HEK293T (cell line): ENCODE results near the gene ACSF2.

Source experiments
- BHLHE40 ChIP-seq: fragments of 450-650 bp; IDR thresholded peaks from 2 replicates; pipeline ENCODE4 v1.6.1; 2016; ENCODE audit warnings: mild to moderate bottlenecking, moderate library complexity, borderline replicate concordance
- ZNF384 ChIP-seq: fragments of 450-650 bp; IDR thresholded peaks from 2 replicates; pipeline ENCODE4 v1.6.1; 2016

DNA sequence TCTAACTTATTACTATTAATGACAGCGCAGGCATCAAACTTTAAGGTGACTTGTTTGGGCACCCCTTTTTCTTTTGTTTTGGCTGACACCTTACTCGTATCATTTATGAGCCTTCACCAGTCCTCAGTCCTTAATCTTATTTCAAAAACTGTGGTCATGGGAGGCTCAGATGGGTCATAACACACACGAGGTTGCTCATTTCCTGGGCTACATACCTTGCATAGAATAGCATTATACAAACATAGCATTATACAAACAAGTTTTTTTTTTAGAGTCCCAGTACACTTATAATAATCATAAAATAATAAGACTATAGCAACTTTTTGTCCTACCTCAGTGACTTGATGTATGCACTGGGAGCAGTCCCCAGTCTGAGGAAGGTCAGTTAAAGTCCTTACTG, 11.2 kb upstream of the ACSF2 start:
- TF ChIP-seq BHLHE40: no peak
- no peak for TF ChIP-seq ZNF384
